Measurements from ENCODE around the gene PRXL2C. TPM values are rescaled to one million over a fixed set of nuclear protein-coding genes. Genes with fewer than 3 reads are reported as not detected.

Gene PRXL2C
- total RNA-seq, 1 experiment from 2014 or later: 15.2 TPM

GRCh38 chr9:96618209-96619123 lies 36.7 kb downstream of the PRXL2C start:
- BruUV-seq (replicated peaks): no TSS peak
- peak overlapping the region; percentile 70 for H2AFZ ChIP-seq (ENCODE audit: low read length)
- no peaks in the 10 kb centered on the region for H3K36me3 ChIP-seq (ENCODE audit: low read depth, low read length)
- intact Hi-C loops (cut with micrococcal nuclease): loop anchor here (5.0 kb wide), 1 partner anchor 51 kb away; no protein-coding TSS in a partner anchor
- H4K20me1 ChIP-seq (ENCODE audit: low read length): peaks cover 5% of the 10 kb centered on the region; the same call in 1 of the 2 replicates
- H3K4me3 ChIP-seq (ENCODE audit: low read length): peak overlapping the region; percentile 74
- peak overlapping the region; percentile 55 for H3K9ac ChIP-seq (ENCODE audit: low read length)
- H3K4me1 ChIP-seq (ENCODE audit: insufficient read depth, low read length): peaks cover 23% of the 10 kb centered on the region
- peaks cover 56% of the 10 kb centered on the region for H3K79me2 ChIP-seq (ENCODE audit: low read length)
- no peaks in the 10 kb centered on the region for H3F3A ChIP-seq (ENCODE audit: low read length, unreplicated experiment)
- H3K9me3 ChIP-seq (ENCODE audit: low read length): no peaks in the 10 kb centered on the region
- ATAC-seq (peak; percentile 47), DNase-seq (peak; percentile 52)
- POLR2A ChIA-PET (ENCODE audit: unreplicated experiment): no interaction called here
- H3K4me2 ChIP-seq (ENCODE audit: low read length): peak overlapping the region; percentile 89
- TF ChIP-seq EZH2phosphoT487 (IDR thresholded peaks at IDR 0.05; ENCODE audit: borderline replicate concordance, low read length): no peak
- no peak for TF ChIP-seq CTCF (conservative IDR thresholded peaks at IDR 0.05; ENCODE audit: low read depth, low read length)
- TF ChIP-seq EZH2 (IDR thresholded peaks at IDR 0.05; ENCODE audit: low read length, unreplicated experiment): no peak
- CTCF ChIA-PET: interaction anchor here (0.6 kb wide), 2 partner anchors 104 to 869 kb away, joined by 3 to 5 read pairs; no protein-coding TSS in a partner anchor
- H3K27ac ChIP-seq (ENCODE audit: low read length): peak overlapping the region; percentile 32
- no peaks in the 10 kb centered on the region for H3K27me3 ChIP-seq (ENCODE audit: low read length)
- no peaks in the 10 kb centered on the region for H3K9me2 ChIP-seq (replicated peaks; ENCODE audit: low read length)

GRCh38 chr9:96617439-96618185 lies 37.5 kb downstream of the PRXL2C start:
- Histone ChIP-seq H3K36me3 (ENCODE audit: low read depth, low read length) (no peaks in the 10 kb centered on the region), H3K9me3 (ENCODE audit: low read length) (no peaks in the 10 kb centered on the region), H3K9ac (ENCODE audit: low read length) (no peak overlapping the region), H3K4me3 (ENCODE audit: low read length) (peak overlapping the region; percentile 74), H3K4me1 (ENCODE audit: insufficient read depth, low read length) (peaks cover 29% of the 10 kb centered on the region), H3K27ac (ENCODE audit: low read length) (no peak overlapping the region), H4K20me1 (ENCODE audit: low read length) (peaks cover 5% of the 10 kb centered on the region; the same call in 1 of the 2 replicates), H3K79me2 (ENCODE audit: low read length) (peaks cover 65% of the 10 kb centered on the region), H3K4me2 (ENCODE audit: low read length) (peak overlapping the region; percentile 89), H3K9me2 (replicated peaks; ENCODE audit: low read length) (no peaks in the 10 kb centered on the region), H3K27me3 (ENCODE audit: low read length) (no peaks in the 10 kb centered on the region), H2AFZ (ENCODE audit: low read length) (no peak overlapping the region), H3F3A (ENCODE audit: low read length, unreplicated experiment) (no peaks in the 10 kb centered on the region)
- TF ChIP-seq CTCF (conservative IDR thresholded peaks at IDR 0.05; ENCODE audit: low read depth, low read length): no peak
- TF ChIP-seq EZH2 (IDR thresholded peaks at IDR 0.05; ENCODE audit: low read length, unreplicated experiment): no peak
- TF ChIP-seq EZH2phosphoT487 (IDR thresholded peaks at IDR 0.05; ENCODE audit: borderline replicate concordance, low read length): no peak
- DNase-seq (no peak), ATAC-seq (no peak)
- POLR2A ChIA-PET (ENCODE audit: unreplicated experiment): no interaction called here
- intact Hi-C loops (cut with micrococcal nuclease): loop anchor here (5.0 kb wide), 1 partner anchor 50 kb away; no protein-coding TSS in a partner anchor
- BruUV-seq (replicated peaks): no TSS peak
- CTCF ChIA-PET: no interaction called here
